Uterus (tissue), 4 donors: ENCODE data around the gene RPL38. TPM values are rescaled to one million over a fixed set of nuclear protein-coding genes. Genes with fewer than 3 reads are reported as not detected.

ENCODE experiments used
- DNase-seq, 2 donors: peaks; one replicate each; pipeline ENCODE4 v3.0.0-alpha.2; 2019 to 2020
- H3K27ac ChIP-seq, 2 donors: fragments of 200-600 bp; sonication (generic); 1 replicate in 1 of 2; 2 replicates in 1 of 2; pipeline ENCODE4 v1.5.1; 2016 to 2018
- H3K27me3 ChIP-seq, 2 donors: fragments of 200-600 bp; sonication (generic); one replicate each; pipeline ENCODE4 v1.5.1; 2018 to 2019; ENCODE audit warnings: control low read depth in 1 of 2
- H3K36me3 ChIP-seq, 2 donors: fragments of 200-600 bp; sonication (generic); one replicate each; pipeline ENCODE4 v1.5.1; 2019; ENCODE audit warnings: control low read depth in 1 of 2
- H3K4me1 ChIP-seq, 2 donors: fragments of 200-600 bp; sonication (generic); one replicate each; pipeline ENCODE4 v1.5.1; 2018 to 2019; ENCODE audit warnings: control low read depth in 1 of 2
- H3K4me3 ChIP-seq, 2 donors: fragments of 200-600 bp; sonication (generic); 1 replicate in 1 of 2; 2 replicates in 1 of 2; pipeline ENCODE4 v1.5.1; 2018 to 2019; ENCODE audit warnings: mild to moderate bottlenecking in 1 of 2
- H3K9me3 ChIP-seq, 2 donors: fragments of 200-600 bp; sonication (generic); one replicate each; pipeline ENCODE4 v1.5.1; 2019; ENCODE audit warnings: control low read depth in 1 of 2
- CTCF ChIP-seq, 4 experiments: fragments of 200-600 bp in 2 of 4; fragments of 450-650 bp in 2 of 4; sonication (generic) in 2 of 4; IDR thresholded peaks; one replicate each; pipeline ENCODE4 v1.5.1; 2016 to 2019; ENCODE audit warnings: antibody characterized with exemption in 4 of 4, mild to moderate bottlenecking in 2 of 4, moderate library complexity in 1 of 4
- POLR2A ChIP-seq, 2 donors: fragments of 450-650 bp; IDR thresholded peaks; one replicate each; pipeline ENCODE4 v1.6.1; 2016; ENCODE audit warnings: antibody characterized with exemption in 2 of 2, mild to moderate bottlenecking in 1 of 2, moderate library complexity in 1 of 2
- intact Hi-C: fragments of 100-400 bp; cut with DNase I; formaldehyde crosslinking; loops from one replicate; pipeline ENCODE4 v1.15.1; 2023; ENCODE audit warnings: low total_unique reads
- total RNA-seq, 4 donors: library from RNA; depleted of rRNA in 3 of 4; stranded (reverse); fragments of >200 nt in 3 of 4; gene quantifications; one replicate each; pipeline versions ENCODE4 v1.1.0 to v1.2.4, GENCODE V29; 2014 to 2023
- donor health status: DM: yes; HTN: yes; CAD: no.

The RPL38 gene
- total RNA-seq, 4 donors from 2014 or later = 87.9 to 1,969 (median 610) TPM

- Histone ChIP-seq H3K4me1 (no peaks in the 10 kb centered on the region), H3K9me3 (no peaks in the 10 kb centered on the region), H3K36me3 (no peaks in the 10 kb centered on the region), H3K27ac (no peak overlapping the region), H3K4me3 (no peak overlapping the region), H3K27me3 (no peaks in the 10 kb centered on the region)
- intact Hi-C loops = no loop called here
- TF ChIP-seq POLR2A (IDR thresholded peaks at IDR 0.05) = no peak
- TF ChIP-seq CTCF (IDR thresholded peaks at IDR 0.05) = no peak
- no peak for DNase-seq
These were observed 8.8 kb upstream of the RPL38 start for GRCh38 chr17:74194682-74195081.

- intact Hi-C loops = no loop called here
- no peaks in the 10 kb centered on the region for H3K4me1 ChIP-seq
- TF ChIP-seq POLR2A (IDR thresholded peaks at IDR 0.05) (no peak), CTCF (IDR thresholded peaks at IDR 0.05) (no peak)
These were observed 6.7 kb upstream of the RPL38 start for GRCh38 chr17:74196541-74197317.

GRCh38 chr17:74197801-74198200 is 5.7 kb upstream of the RPL38 start:
- no peaks in the 10 kb centered on the region for H3K36me3 ChIP-seq
- intact Hi-C loops = no loop called here
- no peaks in the 10 kb centered on the region for H3K27me3 ChIP-seq
- no peak overlapping the region for H3K4me3 ChIP-seq
- TF ChIP-seq CTCF (IDR thresholded peaks at IDR 0.05) (no peak), POLR2A (IDR thresholded peaks at IDR 0.05) (no peak)
- no peak for DNase-seq
- no peak overlapping the region for H3K27ac ChIP-seq
- H3K4me1 ChIP-seq = no peaks in the 10 kb centered on the region
- no peaks in the 10 kb centered on the region for H3K9me3 ChIP-seq

More at GRCh38 chr17:74196541-74197317, 6.7 kb upstream of the RPL38 start:
- no peaks in the 10 kb centered on the region for H3K9me3 ChIP-seq
- H3K36me3 ChIP-seq = no peaks in the 10 kb centered on the region
- H3K4me3 ChIP-seq = no peak overlapping the region
- DNase-seq = no peak
- H3K27ac ChIP-seq = no peak overlapping the region
- no peaks in the 10 kb centered on the region for H3K27me3 ChIP-seq

GRCh38 chr17:74198694-74199093 is 4.8 kb upstream of the RPL38 start:
- no peak overlapping the region for H3K4me3 ChIP-seq
- H3K27ac ChIP-seq = no peak overlapping the region
- no peaks in the 10 kb centered on the region for H3K36me3 ChIP-seq
- DNase-seq = no peak
- H3K4me1 ChIP-seq = no peaks in the 10 kb centered on the region
- H3K27me3 ChIP-seq = no peaks in the 10 kb centered on the region
- TF ChIP-seq POLR2A (IDR thresholded peaks at IDR 0.05) (no peak), CTCF (IDR thresholded peaks at IDR 0.05) (no peak)
- H3K9me3 ChIP-seq = no peaks in the 10 kb centered on the region
- intact Hi-C loops = no loop called here

GRCh38 chr17:74199306-74200092 is 4.0 kb upstream of the RPL38 start:
- intact Hi-C loops = no loop called here
- Histone ChIP-seq H3K4me3 (no peak overlapping the region), H3K27ac (no peak overlapping the region), H3K36me3 (no peaks in the 10 kb centered on the region), H3K9me3 (no peaks in the 10 kb centered on the region), H3K4me1 (peaks cover 0 to 2% of the 10 kb centered on the region in 2 donors), H3K27me3 (no peaks in the 10 kb centered on the region)
- TF ChIP-seq CTCF (IDR thresholded peaks at IDR 0.05) (peak; percentile 68 to 89 (median 72)), POLR2A (IDR thresholded peaks at IDR 0.05) (no peak)
- DNase-seq = peak in 1 of 2 donors; percentile 47
